OCI-LY1 (cell line): ENCODE results near the gene SMIM22.

Experiments
- EZH2 ChIP-seq: fragments of 200-600 bp; sonication (generic), shearing (Covaris generic); IDR thresholded peaks from 2 replicates; pipeline ENCODE4 v1.8.0; 2017; ENCODE audit warnings: borderline replicate concordance, mixed run types, mild to moderate bottlenecking, antibody characterized with exemption, low read length, moderate library complexity, mixed read lengths
- TF ChIP-seq, protein P1 (sequence below): fragments of 200-600 bp; sonication (generic), shearing (Covaris generic); IDR thresholded peaks from 2 replicates; pipeline ENCODE4 v1.5.1; 2017; ENCODE audit warnings: mild to moderate bottlenecking, antibody characterized with exemption, low read length, moderate library complexity, mixed read lengths

DNA sequence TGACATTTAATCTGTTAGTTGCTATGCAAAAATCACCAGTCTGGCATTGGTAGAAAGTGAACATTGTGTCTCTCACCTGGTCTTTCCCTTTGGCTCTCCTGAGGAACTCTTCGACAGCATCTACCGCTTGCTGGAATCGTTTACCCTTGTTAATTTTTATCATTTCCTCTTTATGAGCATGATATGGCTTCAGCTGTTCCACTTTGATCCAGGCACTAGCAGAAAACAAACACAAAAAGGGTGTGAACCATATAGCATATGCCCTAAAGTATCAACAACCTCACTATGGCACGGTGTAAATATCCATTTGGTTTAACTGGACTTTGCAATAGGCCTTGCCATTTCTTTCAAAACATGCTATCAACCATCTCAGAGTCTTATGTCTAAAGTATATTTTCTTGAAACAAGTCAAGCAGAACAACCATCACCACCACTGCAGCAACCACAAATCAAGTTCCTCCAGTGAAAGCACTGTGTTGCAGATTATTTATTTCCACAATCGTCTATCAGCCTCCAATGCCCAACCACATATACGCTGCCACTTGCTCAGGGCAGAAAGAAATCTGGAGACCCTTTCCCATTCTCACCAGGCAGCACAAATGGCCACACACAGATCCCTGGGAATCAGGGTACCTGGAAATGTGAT, 37.7 kb downstream of the SMIM22 start:
- TF ChIP-seq, protein P1, sequence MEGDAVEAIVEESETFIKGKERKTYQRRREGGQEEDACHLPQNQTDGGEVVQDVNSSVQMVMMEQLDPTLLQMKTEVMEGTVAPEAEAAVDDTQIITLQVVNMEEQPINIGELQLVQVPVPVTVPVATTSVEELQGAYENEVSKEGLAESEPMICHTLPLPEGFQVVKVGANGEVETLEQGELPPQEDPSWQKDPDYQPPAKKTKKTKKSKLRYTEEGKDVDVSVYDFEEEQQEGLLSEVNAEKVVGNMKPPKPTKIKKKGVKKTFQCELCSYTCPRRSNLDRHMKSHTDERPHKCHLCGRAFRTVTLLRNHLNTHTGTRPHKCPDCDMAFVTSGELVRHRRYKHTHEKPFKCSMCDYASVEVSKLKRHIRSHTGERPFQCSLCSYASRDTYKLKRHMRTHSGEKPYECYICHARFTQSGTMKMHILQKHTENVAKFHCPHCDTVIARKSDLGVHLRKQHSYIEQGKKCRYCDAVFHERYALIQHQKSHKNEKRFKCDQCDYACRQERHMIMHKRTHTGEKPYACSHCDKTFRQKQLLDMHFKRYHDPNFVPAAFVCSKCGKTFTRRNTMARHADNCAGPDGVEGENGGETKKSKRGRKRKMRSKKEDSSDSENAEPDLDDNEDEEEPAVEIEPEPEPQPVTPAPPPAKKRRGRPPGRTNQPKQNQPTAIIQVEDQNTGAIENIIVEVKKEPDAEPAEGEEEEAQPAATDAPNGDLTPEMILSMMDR = no peak
- TF ChIP-seq EZH2 = no peak
